MM.1S (cell line): Measurements from ENCODE around the gene NOXO1.

Source experiments
- EZH2 ChIP-seq: fragments of 300-600 bp; sonication (generic); optimal IDR thresholded peaks from 2 replicates; pipeline ENCODE3; 2017; ENCODE audit warnings: low read depth, mild to moderate bottlenecking, antibody characterized with exemption, low read length, mixed read lengths
- EZH2phosphoT487 ChIP-seq: fragments of 300-600 bp; sonication (generic); IDR thresholded peaks from 2 replicates; pipeline ENCODE4 v1.6.1; 2018; ENCODE audit warnings: antibody characterized with exemption, low read length
- TF ChIP-seq, protein P1 (sequence below): fragments of 300-600 bp; sonication (generic); IDR thresholded peaks from 2 replicates; pipeline ENCODE4 v1.5.1; 2016; ENCODE audit warnings: antibody characterized with exemption, low read length, mixed read lengths

DNA sequence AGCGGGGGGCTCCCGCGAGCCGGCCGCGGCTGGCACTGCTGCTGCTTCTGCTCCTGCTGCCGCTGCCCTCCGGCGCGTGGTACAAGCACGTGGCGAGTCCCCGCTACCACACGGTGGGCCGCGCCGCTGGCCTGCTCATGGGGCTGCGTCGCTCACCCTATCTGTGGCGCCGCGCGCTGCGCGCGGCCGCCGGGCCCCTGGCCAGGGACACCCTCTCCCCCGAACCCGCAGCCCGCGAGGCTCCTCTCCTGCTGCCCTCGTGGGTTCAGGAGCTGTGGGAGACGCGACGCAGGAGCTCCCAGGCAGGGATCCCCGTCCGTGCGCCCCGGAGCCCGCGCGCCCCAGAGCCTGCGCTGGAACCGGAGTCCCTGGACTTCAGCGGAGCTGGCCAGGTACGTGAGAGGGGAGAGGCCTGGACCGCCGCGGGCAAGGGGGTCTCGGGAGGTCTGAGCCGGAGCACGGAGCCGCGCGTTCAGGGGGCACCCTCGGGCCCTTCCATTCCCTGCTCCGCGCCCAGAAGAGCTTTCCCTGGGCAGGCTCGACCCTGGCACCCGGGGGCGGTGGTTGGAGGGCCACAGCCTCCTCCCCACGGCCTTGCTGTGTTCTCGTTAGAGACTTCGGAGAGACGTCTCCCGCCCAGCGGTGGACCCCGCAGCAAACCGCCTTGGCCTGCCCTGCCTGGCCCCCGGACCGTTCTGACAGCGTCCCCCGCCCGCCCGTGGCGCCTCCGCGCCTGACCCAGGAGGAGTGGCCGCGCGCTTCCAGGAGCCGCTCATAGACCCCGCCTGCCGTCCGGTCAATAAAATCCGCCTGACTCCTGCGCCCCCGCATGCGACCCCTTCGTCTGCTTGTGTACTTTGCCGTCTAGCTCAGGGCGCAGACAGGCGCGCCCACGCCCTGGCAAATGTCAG is 38.9 kb upstream of the NOXO1 start:
- TF ChIP-seq, protein P1, sequence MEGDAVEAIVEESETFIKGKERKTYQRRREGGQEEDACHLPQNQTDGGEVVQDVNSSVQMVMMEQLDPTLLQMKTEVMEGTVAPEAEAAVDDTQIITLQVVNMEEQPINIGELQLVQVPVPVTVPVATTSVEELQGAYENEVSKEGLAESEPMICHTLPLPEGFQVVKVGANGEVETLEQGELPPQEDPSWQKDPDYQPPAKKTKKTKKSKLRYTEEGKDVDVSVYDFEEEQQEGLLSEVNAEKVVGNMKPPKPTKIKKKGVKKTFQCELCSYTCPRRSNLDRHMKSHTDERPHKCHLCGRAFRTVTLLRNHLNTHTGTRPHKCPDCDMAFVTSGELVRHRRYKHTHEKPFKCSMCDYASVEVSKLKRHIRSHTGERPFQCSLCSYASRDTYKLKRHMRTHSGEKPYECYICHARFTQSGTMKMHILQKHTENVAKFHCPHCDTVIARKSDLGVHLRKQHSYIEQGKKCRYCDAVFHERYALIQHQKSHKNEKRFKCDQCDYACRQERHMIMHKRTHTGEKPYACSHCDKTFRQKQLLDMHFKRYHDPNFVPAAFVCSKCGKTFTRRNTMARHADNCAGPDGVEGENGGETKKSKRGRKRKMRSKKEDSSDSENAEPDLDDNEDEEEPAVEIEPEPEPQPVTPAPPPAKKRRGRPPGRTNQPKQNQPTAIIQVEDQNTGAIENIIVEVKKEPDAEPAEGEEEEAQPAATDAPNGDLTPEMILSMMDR = no peak
- TF ChIP-seq EZH2 (no peak), EZH2phosphoT487 (no peak)
